HEK293 (cell line): ENCODE data around the gene SHROOM3.

Experiments
- CTCF ChIA-PET: fragments of 350-600 bp; formaldehyde crosslinking; extraction: SDS; loops from one replicate; lab custom pipeline; 2021; ENCODE audit warnings: antibody characterized with exemption; lab: Yijun Ruan, JAX
- POLR2A ChIA-PET: fragments of 300-600 bp; formaldehyde crosslinking; extraction: SDS; loops from one replicate; lab custom pipeline; 2020; ENCODE audit warnings: antibody characterized with exemption, inconsistent platforms; lab: Yijun Ruan, JAX
- H3K27ac ChIP-seq: fragments of 200-500 bp; sonication (Bioruptor generic); 2 replicates; pipeline ENCODE4 v1.5.1; 2014; ENCODE audit warnings: low read depth, low read length, control low read depth, inconsistent platforms; ENCODE audit errors: extremely low read depth
- H3K36me3 ChIP-seq, 2 experiments: fragments of 200-500 bp in 1 of 2; sonication (Bioruptor generic) in 1 of 2; 1 replicate in 1 of 2; 2 replicates in 1 of 2; pipeline ENCODE4 v1.5.1; 2014 to 2017; ENCODE audit warnings: inconsistent platforms in 2 of 2, low read length in 2 of 2; ENCODE audit not compliant: control insufficient read depth in 2 of 2, insufficient read depth in 1 of 2
- H3K4me1 ChIP-seq: fragments of 200-500 bp; sonication (Bioruptor generic); 2 replicates; pipeline ENCODE4 v1.5.1; 2014; ENCODE audit warnings: mild to moderate bottlenecking, low read length, inconsistent platforms; ENCODE audit not compliant: control insufficient read depth, insufficient read depth
- H3K4me3 ChIP-seq: 2 replicates; pipeline ENCODE4 v1.5.1; 2011; ENCODE audit warnings: low read depth, mild to moderate bottlenecking, control low read depth, low read length, moderate library complexity
- H3K9me3 ChIP-seq: fragments of 200-500 bp; sonication (Bioruptor generic); 2 replicates; pipeline ENCODE4 v1.5.1; 2014; ENCODE audit warnings: low read depth, low read length, inconsistent platforms; ENCODE audit not compliant: control insufficient read depth, insufficient read depth
- KLF16 ChIP-seq: fragments of 450-650 bp; formaldehyde crosslinking; IDR thresholded peaks from 2 replicates; pipeline ENCODE4 v1.5.1; 2017; ENCODE audit warnings: missing biosample characterization, missing genetic modification characterization
- KLF17 ChIP-seq: fragments of 450-650 bp; formaldehyde crosslinking; IDR thresholded peaks from 2 replicates; pipeline ENCODE4 v1.5.1; 2016; ENCODE audit warnings: missing biosample characterization, missing genetic modification characterization
- MZF1 ChIP-seq: fragments of 450-650 bp; formaldehyde crosslinking; IDR thresholded peaks from 2 replicates; pipeline ENCODE4 v1.5.1; 2017; ENCODE audit warnings: missing biosample characterization, missing genetic modification characterization, borderline replicate concordance
- TSHZ1 ChIP-seq: fragments of 450-650 bp; formaldehyde crosslinking; IDR thresholded peaks from 2 replicates; pipeline ENCODE4 v1.5.1; 2016; ENCODE audit warnings: missing biosample characterization, missing genetic modification characterization, borderline replicate concordance
- ZBTB49 ChIP-seq: fragments of 450-650 bp; formaldehyde crosslinking; IDR thresholded peaks from 2 replicates; pipeline ENCODE4 v1.5.1; 2016; ENCODE audit warnings: missing biosample characterization, missing genetic modification characterization, low read depth
- ZNF221 ChIP-seq: fragments of 450-650 bp; formaldehyde crosslinking; IDR thresholded peaks from 2 replicates; pipeline ENCODE4 v1.5.1; 2017; ENCODE audit warnings: missing biosample characterization, missing genetic modification characterization, borderline replicate concordance
- ZNF24 ChIP-seq: fragments of 450-650 bp; formaldehyde crosslinking; IDR thresholded peaks from 2 replicates; pipeline ENCODE4 v1.5.1; 2016; ENCODE audit warnings: missing biosample characterization, missing genetic modification characterization
- ZNF26 ChIP-seq: fragments of 450-650 bp; formaldehyde crosslinking; IDR thresholded peaks from 2 replicates; pipeline ENCODE4 v1.5.1; 2016; ENCODE audit warnings: missing biosample characterization, missing genetic modification characterization
- ZNF274 ChIP-seq, 2 experiments: fragments of 200-500 bp in 1 of 2; fragments of 450-650 bp in 1 of 2; sonication (Bioruptor generic) in 1 of 2; formaldehyde crosslinking in 1 of 2; IDR thresholded peaks; 2 replicates each; pipeline versions ENCODE4 v1.5.1 to v1.6.1; 2014 to 2016; ENCODE audit warnings: borderline replicate concordance in 1 of 2, inconsistent platforms in 1 of 2, low read length in 1 of 2, missing biosample characterization in 1 of 2, missing genetic modification characterization in 1 of 2
- ZNF37A ChIP-seq: fragments of 450-650 bp; IDR thresholded peaks from 2 replicates; pipeline ENCODE4 v1.5.1; 2018; ENCODE audit warnings: missing biosample characterization, missing genetic modification characterization
- ZNF473 ChIP-seq: fragments of 450-650 bp; formaldehyde crosslinking; IDR thresholded peaks from 2 replicates; pipeline ENCODE4 v1.5.1; 2017; ENCODE audit warnings: missing biosample characterization, missing genetic modification characterization
- ZNF548 ChIP-seq: fragments of 450-650 bp; formaldehyde crosslinking; IDR thresholded peaks from 2 replicates; pipeline ENCODE4 v1.5.1; 2016; ENCODE audit warnings: missing biosample characterization, missing genetic modification characterization
- ZNF624 ChIP-seq: fragments of 450-650 bp; formaldehyde crosslinking; IDR thresholded peaks from 2 replicates; pipeline ENCODE4 v1.5.1; 2017; ENCODE audit warnings: missing biosample characterization, missing genetic modification characterization
- TF ChIP-seq, protein P1 (sequence below): fragments of 450-650 bp; formaldehyde crosslinking; IDR thresholded peaks from 2 replicates; pipeline ENCODE4 v1.5.1; 2017; ENCODE audit warnings: missing biosample characterization, missing genetic modification characterization
- TF ChIP-seq, protein P2 (sequence below): fragments of 450-650 bp; formaldehyde crosslinking; IDR thresholded peaks from 2 replicates; pipeline ENCODE4 v1.5.1; 2017; ENCODE audit warnings: missing biosample characterization, missing genetic modification characterization
- TF ChIP-seq, protein P3 (sequence below): fragments of 450-650 bp; formaldehyde crosslinking; IDR thresholded peaks from 2 replicates; pipeline ENCODE4 v1.5.1; 2016; ENCODE audit warnings: missing biosample characterization, missing genetic modification characterization

SHROOM3 gene

GRCh38 chr4:76659103-76659490 is 224.1 kb downstream of the SHROOM3 start:
- ChIA-PET POLR2A (no interaction called here), CTCF (no interaction called here)
- Histone ChIP-seq H3K4me3 (no peak overlapping the region), H3K36me3 (no peaks in the 10 kb centered on the region), H3K9me3 (no peaks in the 10 kb centered on the region), H3K4me1 (no peaks in the 10 kb centered on the region; the same call in 1 of the 2 replicates), H3K27ac (no peak overlapping the region)
- TF ChIP-seq, protein P1, sequence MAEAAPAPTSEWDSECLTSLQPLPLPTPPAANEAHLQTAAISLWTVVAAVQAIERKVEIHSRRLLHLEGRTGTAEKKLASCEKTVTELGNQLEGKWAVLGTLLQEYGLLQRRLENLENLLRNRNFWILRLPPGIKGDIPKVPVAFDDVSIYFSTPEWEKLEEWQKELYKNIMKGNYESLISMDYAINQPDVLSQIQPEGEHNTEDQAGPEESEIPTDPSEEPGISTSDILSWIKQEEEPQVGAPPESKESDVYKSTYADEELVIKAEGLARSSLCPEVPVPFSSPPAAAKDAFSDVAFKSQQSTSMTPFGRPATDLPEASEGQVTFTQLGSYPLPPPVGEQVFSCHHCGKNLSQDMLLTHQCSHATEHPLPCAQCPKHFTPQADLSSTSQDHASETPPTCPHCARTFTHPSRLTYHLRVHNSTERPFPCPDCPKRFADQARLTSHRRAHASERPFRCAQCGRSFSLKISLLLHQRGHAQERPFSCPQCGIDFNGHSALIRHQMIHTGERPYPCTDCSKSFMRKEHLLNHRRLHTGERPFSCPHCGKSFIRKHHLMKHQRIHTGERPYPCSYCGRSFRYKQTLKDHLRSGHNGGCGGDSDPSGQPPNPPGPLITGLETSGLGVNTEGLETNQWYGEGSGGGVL = no peak
- no peak for TF ChIP-seq ZNF221 (tag by site-specific recombination)
- TF ChIP-seq, protein P2, sequence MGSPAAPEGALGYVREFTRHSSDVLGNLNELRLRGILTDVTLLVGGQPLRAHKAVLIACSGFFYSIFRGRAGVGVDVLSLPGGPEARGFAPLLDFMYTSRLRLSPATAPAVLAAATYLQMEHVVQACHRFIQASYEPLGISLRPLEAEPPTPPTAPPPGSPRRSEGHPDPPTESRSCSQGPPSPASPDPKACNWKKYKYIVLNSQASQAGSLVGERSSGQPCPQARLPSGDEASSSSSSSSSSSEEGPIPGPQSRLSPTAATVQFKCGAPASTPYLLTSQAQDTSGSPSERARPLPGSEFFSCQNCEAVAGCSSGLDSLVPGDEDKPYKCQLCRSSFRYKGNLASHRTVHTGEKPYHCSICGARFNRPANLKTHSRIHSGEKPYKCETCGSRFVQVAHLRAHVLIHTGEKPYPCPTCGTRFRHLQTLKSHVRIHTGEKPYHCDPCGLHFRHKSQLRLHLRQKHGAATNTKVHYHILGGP = no peak
- no peak for TF ChIP-seq ZNF26
- no peak for TF ChIP-seq ZNF548 (tag by site-specific recombination)
- TF ChIP-seq, protein P3, sequence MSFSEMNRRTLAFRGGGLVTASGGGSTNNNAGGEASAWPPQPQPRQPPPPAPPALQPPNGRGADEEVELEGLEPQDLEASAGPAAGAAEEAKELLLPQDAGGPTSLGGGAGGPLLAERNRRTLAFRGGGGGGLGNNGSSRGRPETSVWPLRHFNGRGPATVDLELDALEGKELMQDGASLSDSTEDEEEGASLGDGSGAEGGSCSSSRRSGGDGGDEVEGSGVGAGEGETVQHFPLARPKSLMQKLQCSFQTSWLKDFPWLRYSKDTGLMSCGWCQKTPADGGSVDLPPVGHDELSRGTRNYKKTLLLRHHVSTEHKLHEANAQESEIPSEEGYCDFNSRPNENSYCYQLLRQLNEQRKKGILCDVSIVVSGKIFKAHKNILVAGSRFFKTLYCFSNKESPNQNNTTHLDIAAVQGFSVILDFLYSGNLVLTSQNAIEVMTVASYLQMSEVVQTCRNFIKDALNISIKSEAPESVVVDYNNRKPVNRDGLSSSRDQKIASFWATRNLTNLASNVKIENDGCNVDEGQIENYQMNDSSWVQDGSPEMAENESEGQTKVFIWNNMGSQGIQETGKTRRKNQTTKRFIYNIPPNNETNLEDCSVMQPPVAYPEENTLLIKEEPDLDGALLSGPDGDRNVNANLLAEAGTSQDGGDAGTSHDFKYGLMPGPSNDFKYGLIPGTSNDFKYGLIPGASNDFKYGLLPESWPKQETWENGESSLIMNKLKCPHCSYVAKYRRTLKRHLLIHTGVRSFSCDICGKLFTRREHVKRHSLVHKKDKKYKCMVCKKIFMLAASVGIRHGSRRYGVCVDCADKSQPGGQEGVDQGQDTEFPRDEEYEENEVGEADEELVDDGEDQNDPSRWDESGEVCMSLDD (tag by site-specific recombination) = no peak
- no peak for TF ChIP-seq ZNF624 (tag by site-specific recombination)
- no peak for TF ChIP-seq KLF16 (tag by site-specific recombination)
- TF ChIP-seq MZF1 (tag by site-specific recombination) = no peak
- TF ChIP-seq TSHZ1 = no peak
- TF ChIP-seq ZNF473 (tag by site-specific recombination) = no peak
- no peak for TF ChIP-seq ZNF24 (tag by site-specific recombination)
- TF ChIP-seq ZNF274 (IDR thresholded peaks at IDR 0.05; ENCODE audit: low read length) = no peak
- no peak for TF ChIP-seq ZNF274 (tag by site-specific recombination; IDR thresholded peaks at IDR 0.05; ENCODE audit: borderline replicate concordance)
- TF ChIP-seq KLF17 (tag by site-specific recombination) = no peak
- no peak for TF ChIP-seq ZNF37A
- no peak for TF ChIP-seq ZBTB49
